NB4 (cell line): ENCODE data around the gene SLC66A3.

Experiments
- DNase-seq: peaks from one replicate; pipeline ENCODE4 v3.0.0; 2010; ENCODE audit warnings: low read depth
- H3K4me3 ChIP-seq: one replicate; pipeline ENCODE4 v1.5.1; 2011; ENCODE audit warnings: mild to moderate bottlenecking, low read depth, low read length, moderate library complexity
- CTCF ChIP-seq: IDR thresholded peaks from one replicate; pipeline ENCODE4 v1.5.1; 2012; ENCODE audit warnings: low read depth, low read length
- MAX ChIP-seq: IDR thresholded peaks from 2 replicates; pipeline ENCODE4 v1.6.1; 2011; ENCODE audit warnings: low read depth, low read length
- MYC ChIP-seq: IDR thresholded peaks from 2 replicates; pipeline ENCODE4 v1.6.1; 2011; ENCODE audit warnings: low read depth, low read length
- POLR2A ChIP-seq: IDR thresholded peaks from 2 replicates; pipeline ENCODE4 v1.6.1; 2011; ENCODE audit warnings: mild to moderate bottlenecking; ENCODE audit not compliant: insufficient read length; ENCODE audit errors: extremely low read depth

SLC66A3 gene

GRCh38 chr2:11187731-11188130, 32.5 kb downstream of the SLC66A3 start:
- no peak for TF ChIP-seq MYC
- no peak for TF ChIP-seq POLR2A
- TF ChIP-seq MAX, result no peak
- DNase-seq, result peak; percentile 58
- no peak overlapping the region for H3K4me3 ChIP-seq

GRCh38 chr2:11196246-11196645, 41.0 kb downstream of the SLC66A3 start:
- TF ChIP-seq MAX (no peak), POLR2A (no peak), CTCF (no peak), MYC (no peak)
- no peak for DNase-seq
- no peak overlapping the region for H3K4me3 ChIP-seq

- no peak overlapping the region for H3K4me3 ChIP-seq
- no peak for DNase-seq
- TF ChIP-seq MYC, result no peak
- no peak for TF ChIP-seq CTCF
- no peak for TF ChIP-seq POLR2A
Measured at GRCh38 chr2:11200651-11201050, 45.4 kb downstream of the SLC66A3 start.

GRCh38 chr2:11201969-11202368, 46.7 kb downstream of the SLC66A3 start:
- no peak overlapping the region for H3K4me3 ChIP-seq
- TF ChIP-seq POLR2A (no peak), MAX (no peak), MYC (no peak), CTCF (no peak)
- no peak for DNase-seq

GRCh38 chr2:11203480-11203879, 48.2 kb downstream of the SLC66A3 start:
- TF ChIP-seq POLR2A, result no peak
- TF ChIP-seq MYC, result no peak
- TF ChIP-seq CTCF, result no peak
- TF ChIP-seq MAX, result peak; percentile 76
- no peak overlapping the region for H3K4me3 ChIP-seq
- DNase-seq, result peak; percentile 73

- TF ChIP-seq MAX (no peak), POLR2A (no peak), CTCF (no peak), MYC (no peak)
- no peak for DNase-seq
- no peak overlapping the region for H3K4me3 ChIP-seq
Measured at GRCh38 chr2:11208083-11208482, 52.8 kb downstream of the SLC66A3 start.
